Peyer's patch (tissue), 4 donors: ENCODE data around the gene KAZN. TPM values are rescaled to one million over a fixed set of nuclear protein-coding genes. Genes with fewer than 3 reads are reported as not detected.

ENCODE experiments used
- DNase-seq, 3 donors: peaks; one replicate each; pipeline ENCODE4 v3.0.0-alpha.2; 2017 to 2019
- H3K27ac ChIP-seq, 4 donors: fragments of 200-600 bp; sonication (generic); one replicate each; pipeline ENCODE4 v1.5.1; 2016 to 2019
- H3K27me3 ChIP-seq, 2 donors: fragments of 200-600 bp; sonication (generic); one replicate each; pipeline ENCODE4 v1.5.1; 2019
- H3K36me3 ChIP-seq, 3 donors: fragments of 200-600 bp; sonication (generic); one replicate each; pipeline ENCODE4 v1.5.1; 2016 to 2019
- H3K4me1 ChIP-seq, 4 donors: fragments of 200-600 bp; sonication (generic); one replicate each; pipeline ENCODE4 v1.5.1; 2016 to 2019
- H3K4me3 ChIP-seq, 4 donors: fragments of 200-600 bp; sonication (generic); 1 replicate in 3 of 4; 2 replicates in 1 of 4; pipeline ENCODE4 v1.5.1; 2016 to 2019; ENCODE audit warnings: mild to moderate bottlenecking in 1 of 4
- H3K9me3 ChIP-seq, 4 donors: fragments of 200-600 bp; sonication (generic); one replicate each; pipeline ENCODE4 v1.5.1; 2016 to 2019; ENCODE audit warnings: mild to moderate bottlenecking in 1 of 4
- POLR2A ChIP-seq, 2 donors: fragments of 450-650 bp; IDR thresholded peaks; one replicate each; pipeline ENCODE4 v1.5.1; 2017; ENCODE audit warnings: antibody characterized with exemption in 2 of 2, mild to moderate bottlenecking in 2 of 2, moderate library complexity in 2 of 2
- total RNA-seq, 4 donors: library from RNA; depleted of rRNA; stranded (reverse); fragments of >200 nt; gene quantifications; one replicate each; pipeline ENCODE4 v1.1.0, GENCODE V29; 2016
- TF ChIP-seq, protein P1 (sequence below), 6 experiments: fragments of 450-650 bp in 4 of 6; fragments of 200-600 bp in 2 of 6; sonication (generic) in 1 of 6; IDR thresholded peaks; one replicate each; pipeline ENCODE4 v1.5.1; 2017 to 2019; ENCODE audit warnings: antibody characterized with exemption in 6 of 6, mild to moderate bottlenecking in 3 of 6, moderate library complexity in 1 of 6

The KAZN gene
- total RNA-seq, 4 donors from 2014 or later: 14.9 to 25.5 (median 21.7) TPM

DNA sequence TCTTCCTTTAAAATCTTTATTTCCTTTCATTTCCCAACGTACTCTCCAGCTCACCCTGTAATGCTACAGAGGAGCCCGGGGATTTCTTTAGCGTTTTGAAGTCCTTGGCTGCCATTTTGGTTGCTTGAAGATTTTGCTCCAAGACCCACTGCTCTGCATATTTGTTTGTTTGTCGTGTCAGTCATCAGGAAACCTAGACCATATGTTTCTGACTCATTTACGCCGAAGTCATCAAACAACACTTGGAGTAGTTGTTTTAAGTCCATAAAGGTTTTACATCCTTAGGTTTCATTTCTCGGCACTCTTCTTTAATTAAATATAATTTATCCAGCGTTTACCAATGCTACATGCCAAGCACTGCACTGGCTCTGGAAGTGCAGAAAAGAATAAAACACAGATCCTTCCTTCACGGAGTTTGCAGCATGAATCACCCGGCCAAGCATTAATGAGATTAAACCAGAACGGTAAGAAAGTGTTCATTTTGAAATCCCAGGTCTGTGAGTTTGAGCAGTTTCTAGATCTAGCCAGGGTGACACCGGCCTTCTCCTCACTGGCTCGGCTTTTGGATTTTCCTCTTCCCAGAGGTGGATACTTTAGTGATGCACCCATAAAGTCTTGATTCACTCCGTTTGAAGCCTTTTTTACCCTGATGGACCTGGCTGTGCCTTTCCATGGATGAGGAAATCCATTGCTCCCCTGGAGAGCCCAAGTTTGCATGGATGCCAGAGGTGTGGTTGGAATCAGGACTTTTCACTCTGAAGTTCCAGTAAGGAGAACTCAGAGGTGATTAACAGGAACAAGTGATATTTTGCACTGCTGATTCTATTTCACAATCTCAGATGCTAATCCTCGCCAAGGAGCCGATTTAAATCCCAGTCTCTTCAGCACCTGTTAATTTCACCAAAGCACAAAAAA is 109.3 kb downstream of the KAZN start:
- H3K4me3 ChIP-seq: no peak overlapping the region
- no peaks in the 10 kb centered on the region for H3K36me3 ChIP-seq
- H3K27ac ChIP-seq: no peak overlapping the region
- no peaks in the 10 kb centered on the region for H3K4me1 ChIP-seq
- H3K27me3 ChIP-seq: no peaks in the 10 kb centered on the region
- DNase-seq: no peak
- TF ChIP-seq, protein P1, sequence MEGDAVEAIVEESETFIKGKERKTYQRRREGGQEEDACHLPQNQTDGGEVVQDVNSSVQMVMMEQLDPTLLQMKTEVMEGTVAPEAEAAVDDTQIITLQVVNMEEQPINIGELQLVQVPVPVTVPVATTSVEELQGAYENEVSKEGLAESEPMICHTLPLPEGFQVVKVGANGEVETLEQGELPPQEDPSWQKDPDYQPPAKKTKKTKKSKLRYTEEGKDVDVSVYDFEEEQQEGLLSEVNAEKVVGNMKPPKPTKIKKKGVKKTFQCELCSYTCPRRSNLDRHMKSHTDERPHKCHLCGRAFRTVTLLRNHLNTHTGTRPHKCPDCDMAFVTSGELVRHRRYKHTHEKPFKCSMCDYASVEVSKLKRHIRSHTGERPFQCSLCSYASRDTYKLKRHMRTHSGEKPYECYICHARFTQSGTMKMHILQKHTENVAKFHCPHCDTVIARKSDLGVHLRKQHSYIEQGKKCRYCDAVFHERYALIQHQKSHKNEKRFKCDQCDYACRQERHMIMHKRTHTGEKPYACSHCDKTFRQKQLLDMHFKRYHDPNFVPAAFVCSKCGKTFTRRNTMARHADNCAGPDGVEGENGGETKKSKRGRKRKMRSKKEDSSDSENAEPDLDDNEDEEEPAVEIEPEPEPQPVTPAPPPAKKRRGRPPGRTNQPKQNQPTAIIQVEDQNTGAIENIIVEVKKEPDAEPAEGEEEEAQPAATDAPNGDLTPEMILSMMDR (IDR thresholded peaks at IDR 0.05): no peak
- TF ChIP-seq POLR2A (IDR thresholded peaks at IDR 0.05): no peak
- H3K9me3 ChIP-seq: no peaks in the 10 kb centered on the region

- Histone ChIP-seq H3K36me3 (no peaks in the 10 kb centered on the region), H3K4me1 (no peaks in the 10 kb centered on the region), H3K9me3 (no peaks in the 10 kb centered on the region), H3K4me3 (no peak overlapping the region), H3K27me3 (no peaks in the 10 kb centered on the region), H3K27ac (no peak overlapping the region)
- no peak for TF ChIP-seq POLR2A (IDR thresholded peaks at IDR 0.05)
- TF ChIP-seq, protein P1 (IDR thresholded peaks at IDR 0.05): no peak
- DNase-seq: no peak
Measured at GRCh38 chr1:14710331-14710730, 111.8 kb downstream of the KAZN start.

GRCh38 chr1:14712136-14712535 is 113.7 kb downstream of the KAZN start:
- H3K4me3 ChIP-seq: no peak overlapping the region
- DNase-seq: no peak
- TF ChIP-seq, protein P1 (IDR thresholded peaks at IDR 0.05): no peak
- TF ChIP-seq POLR2A (IDR thresholded peaks at IDR 0.05): no peak
- H3K4me1 ChIP-seq: no peaks in the 10 kb centered on the region
- H3K27me3 ChIP-seq: no peaks in the 10 kb centered on the region
- H3K36me3 ChIP-seq: no peaks in the 10 kb centered on the region
- H3K27ac ChIP-seq: no peak overlapping the region
- H3K9me3 ChIP-seq: no peaks in the 10 kb centered on the region

- H3K4me3 ChIP-seq: no peak overlapping the region
- no peaks in the 10 kb centered on the region for H3K4me1 ChIP-seq
- H3K27ac ChIP-seq: no peak overlapping the region
- DNase-seq: no peak
- TF ChIP-seq, protein P1 (IDR thresholded peaks at IDR 0.05): no peak
- TF ChIP-seq POLR2A (IDR thresholded peaks at IDR 0.05): no peak
- H3K9me3 ChIP-seq: no peaks in the 10 kb centered on the region
- H3K36me3 ChIP-seq: no peaks in the 10 kb centered on the region
- no peaks in the 10 kb centered on the region for H3K27me3 ChIP-seq
Measured at GRCh38 chr1:14713077-14713476, 114.6 kb downstream of the KAZN start.

DNA sequence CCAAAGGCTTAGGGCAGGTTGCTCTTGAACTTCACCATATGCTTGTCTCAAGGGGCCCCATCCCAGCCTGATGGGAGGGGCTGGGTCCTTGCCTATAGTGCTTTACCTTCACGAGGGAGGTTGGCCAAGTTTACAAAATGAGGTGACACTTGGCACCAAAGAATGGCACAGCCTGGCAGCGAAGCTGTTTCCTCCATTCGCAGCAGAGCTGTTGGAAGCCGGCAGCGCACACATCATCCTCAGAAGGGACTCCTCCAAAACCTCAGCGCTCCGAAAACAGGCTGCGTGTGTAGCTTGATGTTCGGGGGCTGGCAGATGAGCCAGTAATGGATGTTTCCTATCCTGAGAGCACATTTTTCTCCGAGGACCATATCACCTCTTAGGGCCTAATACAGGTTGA is 116.8 kb downstream of the KAZN start:
- TF ChIP-seq, protein P1 (IDR thresholded peaks at IDR 0.05): no peak
- TF ChIP-seq POLR2A (IDR thresholded peaks at IDR 0.05): no peak
- Histone ChIP-seq H3K27ac (no peak overlapping the region), H3K4me3 (no peak overlapping the region), H3K36me3 (no peaks in the 10 kb centered on the region), H3K9me3 (no peaks in the 10 kb centered on the region), H3K4me1 (no peaks in the 10 kb centered on the region), H3K27me3 (no peaks in the 10 kb centered on the region)
- DNase-seq: no peak
